Astrocyte of the cerebellum (primary cell): ENCODE measurements around the gene ZNF33A.
"Not testable (repeated sequence)": the region's sequence is repeated elsewhere in the genome, so short reads cannot be mapped to it uniquely, and the experiment has no call there.

Experiments
- DNase-seq: peaks from one replicate; pipeline ENCODE4 v3.0.0-alpha.2; 2011; ENCODE audit warnings: low read depth
- H3K4me3 ChIP-seq: 2 replicates; pipeline ENCODE4 v1.5.1; 2011; ENCODE audit warnings: mild to moderate bottlenecking, low read depth, low read length, moderate library complexity
- CTCF ChIP-seq: IDR thresholded peaks from 2 replicates; pipeline ENCODE4 v1.5.1; 2012; ENCODE audit warnings: low read length, low read depth, moderate library complexity, mild to moderate bottlenecking; ENCODE audit errors: missing control alignments
- in situ Hi-C: cut with HindIII; loops from 2 replicates; pipeline ENCODE4 v1.10.0; 2017; ENCODE audit warnings: low sequenced_read_pairs

ZNF33A gene

GRCh38 chr10:38016354-38016753 is 5.9 kb downstream of the ZNF33A start:
- DNase-seq = no peak
- TF ChIP-seq CTCF = no peak
- H3K4me3 ChIP-seq = no peak overlapping the region
- in situ Hi-C loops = no loop called here

GRCh38 chr10:38019124-38019523 is 8.6 kb downstream of the ZNF33A start:
- in situ Hi-C loops, DNase-seq, H3K4me3 ChIP-seq: not testable (repeated sequence)

- no peak for TF ChIP-seq CTCF
- no peak for DNase-seq
- in situ Hi-C loops = no loop called here
- no peak overlapping the region for H3K4me3 ChIP-seq
These were observed 14.8 kb downstream of the ZNF33A start for GRCh38 chr10:38025283-38025682.

GRCh38 chr10:38027986-38028385 is 17.5 kb downstream of the ZNF33A start:
- DNase-seq = no peak
- no peak overlapping the region for H3K4me3 ChIP-seq
- no peak for TF ChIP-seq CTCF
- in situ Hi-C loops = no loop called here

GRCh38 chr10:38032886-38033285 is 22.4 kb downstream of the ZNF33A start:
- in situ Hi-C loops = no loop called here
- H3K4me3 ChIP-seq = no peak overlapping the region
- no peak for TF ChIP-seq CTCF
- DNase-seq = no peak

- no peak for TF ChIP-seq CTCF
- no peak overlapping the region for H3K4me3 ChIP-seq
- DNase-seq = no peak
These were observed 27.8 kb downstream of the ZNF33A start for GRCh38 chr10:38038107-38038931.

GRCh38 chr10:38038932-38039245 is 28.4 kb downstream of the ZNF33A start:
- H3K4me3 ChIP-seq = no peak overlapping the region
- TF ChIP-seq CTCF = no peak
- no peak for DNase-seq
- in situ Hi-C loops = no loop called here

More at GRCh38 chr10:38038107-38038931, 27.8 kb downstream of the ZNF33A start:
- in situ Hi-C loops = no loop called here
